Measurements from ENCODE around the gene MYL9. TPM values are rescaled to one million over a fixed set of nuclear protein-coding genes. Genes with fewer than 3 reads are reported as not detected.

MYL9 gene
- total and polyA plus RNA-seq, 10 of the 15 experiments (the other 5 are each of a cell fraction or from before 2014, with no cell fraction given) = 0.28 to 1.7 (median 0.63) TPM; not detected in 3

DNA sequence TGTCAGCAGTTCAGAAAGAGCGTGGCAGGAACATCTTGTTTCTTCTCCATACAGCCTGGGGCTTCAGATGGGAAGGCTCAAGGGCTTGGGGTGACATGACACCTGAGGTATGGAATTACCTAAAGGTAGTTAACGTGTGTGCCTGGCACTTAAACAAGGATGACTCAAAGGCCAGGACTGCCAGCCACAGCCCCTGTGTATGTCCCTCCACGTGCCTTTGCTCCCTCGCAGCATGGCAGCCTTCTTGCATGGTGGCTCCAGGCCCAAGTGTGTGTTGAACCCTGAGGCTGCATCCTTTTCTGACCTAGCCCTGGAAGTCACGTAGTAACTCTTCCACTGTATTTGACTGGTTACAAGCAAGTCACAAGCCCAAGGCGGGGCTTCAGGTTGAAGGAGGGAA is 33.6 kb upstream of the MYL9 start:
- no peak for FAIRE-seq
- TF ChIP-seq CREM (IDR thresholded peaks at IDR 0.05; ENCODE audit: low read depth) (no peak), RBBP5 (conservative IDR thresholded peaks at IDR 0.05) (no peak), SMC3 (IDR thresholded peaks at IDR 0.05; ENCODE audit: borderline replicate concordance, low read length) (no peak), EED (IDR thresholded peaks at IDR 0.05; ENCODE audit: low read depth) (no peak), EZH2 (IDR thresholded peaks at IDR 0.05; ENCODE audit: borderline replicate concordance, control insufficient read depth, low read depth, low read length) (no peak)
- intact Hi-C loops (cut with micrococcal nuclease; ENCODE audit: unreplicated experiment) = no loop called here

DNA sequence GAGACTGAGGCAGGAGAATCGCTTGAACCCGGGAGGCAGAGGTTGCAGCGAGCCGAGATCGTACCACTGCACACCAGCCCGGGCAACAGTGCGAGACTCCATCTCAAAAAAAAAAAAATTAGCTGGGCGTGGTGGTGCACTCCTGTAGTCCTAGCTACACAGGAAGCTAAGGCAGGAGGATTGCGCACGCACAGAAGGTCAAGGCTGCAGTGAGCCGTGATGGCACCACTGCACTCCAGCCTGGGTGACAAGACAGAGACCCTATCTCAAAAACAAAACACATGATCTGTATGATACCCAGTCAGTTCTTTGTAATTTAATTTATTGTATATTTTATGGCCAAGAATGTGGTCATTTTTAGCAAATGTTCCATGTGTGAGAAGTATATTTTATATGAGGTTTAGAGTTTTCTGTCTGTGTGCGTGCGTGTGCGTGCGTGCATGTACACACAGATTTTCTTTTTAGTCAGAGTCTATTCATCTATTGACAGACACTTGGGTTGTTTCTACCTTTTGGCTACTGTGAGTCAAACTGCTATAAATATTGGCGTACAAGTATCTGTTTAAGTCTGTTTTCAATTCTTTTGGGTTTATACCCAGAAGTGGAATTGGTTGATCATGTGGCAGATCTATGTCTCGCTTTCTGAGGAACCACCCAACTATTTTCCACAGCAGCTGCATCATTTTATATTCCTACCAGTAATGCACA is 22.2 kb upstream of the MYL9 start:
- POLR2A ChIA-PET = interaction anchor here (0.6 kb wide), 2 partner anchors 88 to 349 kb away, joined by 5 read pairs; no protein-coding TSS in a partner anchor
- H3K27ac ChIP-seq (ENCODE audit: control insufficient read depth, insufficient read depth) = peak overlapping the region; percentile 6; the same call in 1 of the 2 replicates
- DNase-seq (ENCODE audit: low read depth, low spot score) (no peak), FAIRE-seq (no peak), ATAC-seq (no peak)
- 40% methylated on average over 17 of the region's 17 CpGs for WGBS (ENCODE audit: insufficient coverage, insufficient replicate concordance, low lambda C conversion rate, missing lambda C conversion rate)
- SMC1A ChIA-PET (ENCODE audit: uncharacterized antibody, unreplicated experiment) = interaction anchor here (1.3 kb wide), 1 partner anchor 202 kb away, joined by 3 read pairs; no protein-coding TSS in a partner anchor
- H3K36me3 ChIP-seq (ENCODE audit: control insufficient read depth in 2 of 2, insufficient read depth in 2 of 2, low read length in 1 of 2) = peaks cover 0 to 9% of the 10 kb centered on the region in 2 experiments; a peak in 3 of 4 replicates
- no peak overlapping the region for H3K4me2 ChIP-seq (ENCODE audit: control insufficient read depth, insufficient read depth)
- H3K79me2 ChIP-seq (ENCODE audit: control insufficient read depth, insufficient read depth, low read length) = no peaks in the 10 kb centered on the region
- in situ Hi-C loops (cut with MboI) = no loop called here
- CTCF ChIA-PET = no interaction called here
- H2AFZ ChIP-seq (ENCODE audit: control insufficient read depth, low read depth, low read length) = no peak overlapping the region
- H4K20me1 ChIP-seq (ENCODE audit: control insufficient read depth, insufficient read depth) = no peaks in the 10 kb centered on the region
- no peaks in the 10 kb centered on the region for H3K27me3 ChIP-seq (replicated peaks in 1 of 2; ENCODE audit: control insufficient read depth in 2 of 2, insufficient read depth in 2 of 2, low read length in 1 of 2)
- H3K4me3 ChIP-seq = no peak overlapping the region
- H3K9ac ChIP-seq (ENCODE audit: control insufficient read depth, insufficient read depth, low read length) = no peak overlapping the region
- H3K4me1 ChIP-seq (ENCODE audit: control insufficient read depth, insufficient read depth, low read length) = 0 out of 2 replicates have a peak, but pooled peaks cover 3% of the 10 kb centered on the region
- intact Hi-C loops (cut with micrococcal nuclease; ENCODE audit: unreplicated experiment) = no loop called here
- no peaks in the 10 kb centered on the region for H3K9me3 ChIP-seq (replicated peaks; ENCODE audit: control insufficient read depth, insufficient read depth, low read length)
- RAD21 ChIA-PET (ENCODE audit: unreplicated experiment) = no interaction called here
- BruUV-seq (replicated peaks) = no TSS peak
- TF ChIP-seq GABPA (IDR thresholded peaks at IDR 0.05; ENCODE audit: low read depth) = 0 out of 2 replicates have a peak, but pooled peaks have one; percentile 10
- TF ChIP-seq RAD21 (IDR thresholded peaks at IDR 0.05; ENCODE audit: insufficient read depth, low read depth, low read length) = no peak
- TF ChIP-seq IRF4 (IDR thresholded peaks at IDR 0.05; ENCODE audit: low read depth, low read length) = no peak
- TF ChIP-seq FOXM1 (IDR thresholded peaks at IDR 0.05; ENCODE audit: low read depth, low read length) = peak; percentile 79
- TF ChIP-seq, protein P1, sequence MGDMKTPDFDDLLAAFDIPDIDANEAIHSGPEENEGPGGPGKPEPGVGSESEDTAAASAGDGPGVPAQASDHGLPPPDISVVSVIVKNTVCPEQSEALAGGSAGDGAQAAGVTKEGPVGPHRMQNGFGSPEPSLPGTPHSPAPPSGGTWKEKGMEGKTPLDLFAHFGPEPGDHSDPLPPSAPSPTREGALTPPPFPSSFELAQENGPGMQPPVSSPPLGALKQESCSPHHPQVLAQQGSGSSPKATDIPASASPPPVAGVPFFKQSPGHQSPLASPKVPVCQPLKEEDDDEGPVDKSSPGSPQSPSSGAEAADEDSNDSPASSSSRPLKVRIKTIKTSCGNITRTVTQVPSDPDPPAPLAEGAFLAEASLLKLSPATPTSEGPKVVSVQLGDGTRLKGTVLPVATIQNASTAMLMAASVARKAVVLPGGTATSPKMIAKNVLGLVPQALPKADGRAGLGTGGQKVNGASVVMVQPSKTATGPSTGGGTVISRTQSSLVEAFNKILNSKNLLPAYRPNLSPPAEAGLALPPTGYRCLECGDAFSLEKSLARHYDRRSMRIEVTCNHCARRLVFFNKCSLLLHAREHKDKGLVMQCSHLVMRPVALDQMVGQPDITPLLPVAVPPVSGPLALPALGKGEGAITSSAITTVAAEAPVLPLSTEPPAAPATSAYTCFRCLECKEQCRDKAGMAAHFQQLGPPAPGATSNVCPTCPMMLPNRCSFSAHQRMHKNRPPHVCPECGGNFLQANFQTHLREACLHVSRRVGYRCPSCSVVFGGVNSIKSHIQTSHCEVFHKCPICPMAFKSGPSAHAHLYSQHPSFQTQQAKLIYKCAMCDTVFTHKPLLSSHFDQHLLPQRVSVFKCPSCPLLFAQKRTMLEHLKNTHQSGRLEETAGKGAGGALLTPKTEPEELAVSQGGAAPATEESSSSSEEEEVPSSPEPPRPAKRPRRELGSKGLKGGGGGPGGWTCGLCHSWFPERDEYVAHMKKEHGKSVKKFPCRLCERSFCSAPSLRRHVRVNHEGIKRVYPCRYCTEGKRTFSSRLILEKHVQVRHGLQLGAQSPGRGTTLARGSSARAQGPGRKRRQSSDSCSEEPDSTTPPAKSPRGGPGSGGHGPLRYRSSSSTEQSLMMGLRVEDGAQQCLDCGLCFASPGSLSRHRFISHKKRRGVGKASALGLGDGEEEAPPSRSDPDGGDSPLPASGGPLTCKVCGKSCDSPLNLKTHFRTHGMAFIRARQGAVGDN (IDR thresholded peaks at IDR 0.05) = no peak
- TF ChIP-seq, protein P2, sequence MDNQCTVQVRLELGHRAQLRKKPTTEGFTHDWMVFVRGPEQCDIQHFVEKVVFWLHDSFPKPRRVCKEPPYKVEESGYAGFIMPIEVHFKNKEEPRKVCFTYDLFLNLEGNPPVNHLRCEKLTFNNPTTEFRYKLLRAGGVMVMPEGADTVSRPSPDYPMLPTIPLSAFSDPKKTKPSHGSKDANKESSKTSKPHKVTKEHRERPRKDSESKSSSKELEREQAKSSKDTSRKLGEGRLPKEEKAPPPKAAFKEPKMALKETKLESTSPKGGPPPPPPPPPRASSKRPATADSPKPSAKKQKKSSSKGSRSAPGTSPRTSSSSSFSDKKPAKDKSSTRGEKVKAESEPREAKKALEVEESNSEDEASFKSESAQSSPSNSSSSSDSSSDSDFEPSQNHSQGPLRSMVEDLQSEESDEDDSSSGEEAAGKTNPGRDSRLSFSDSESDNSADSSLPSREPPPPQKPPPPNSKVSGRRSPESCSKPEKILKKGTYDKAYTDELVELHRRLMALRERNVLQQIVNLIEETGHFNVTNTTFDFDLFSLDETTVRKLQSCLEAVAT (IDR thresholded peaks at IDR 0.05) = no peak
- no peak for TF ChIP-seq ASH2L (IDR thresholded peaks at IDR 0.05; ENCODE audit: borderline replicate concordance, low read depth)

More for the DNA sequence above, 33.6 kb upstream of the MYL9 start:
- H3K27ac ChIP-seq (ENCODE audit: control insufficient read depth, insufficient read depth) = no peak overlapping the region
- no peaks in the 10 kb centered on the region for H4K20me1 ChIP-seq (ENCODE audit: control insufficient read depth, insufficient read depth)
- H2AFZ ChIP-seq (ENCODE audit: control insufficient read depth, low read depth, low read length) = no peak overlapping the region
- ChIA-PET POLR2A (no interaction called here), RAD21 (ENCODE audit: unreplicated experiment) (no interaction called here), CTCF (no interaction called here), SMC1A (ENCODE audit: uncharacterized antibody, unreplicated experiment) (no interaction called here)
- DNase-seq (ENCODE audit: low read depth, low spot score) (no peak), ATAC-seq (no peak)
- H3K9ac ChIP-seq (ENCODE audit: control insufficient read depth, insufficient read depth, low read length) = no peak overlapping the region
- WGBS (ENCODE audit: insufficient coverage, insufficient replicate concordance, low lambda C conversion rate, missing lambda C conversion rate) = 95% methylated on average over 6 of the region's 6 CpGs
- no TSS peak for BruUV-seq (replicated peaks)
- peaks cover 0 to 5% of the 10 kb centered on the region in 2 experiments; a peak in 2 of 4 replicates for H3K36me3 ChIP-seq (ENCODE audit: control insufficient read depth in 2 of 2, insufficient read depth in 2 of 2, low read length in 1 of 2)
- H3K79me2 ChIP-seq (ENCODE audit: control insufficient read depth, insufficient read depth, low read length) = no peaks in the 10 kb centered on the region
- H3K4me1 ChIP-seq (ENCODE audit: control insufficient read depth, insufficient read depth, low read length) = no peaks in the 10 kb centered on the region
- H3K4me2 ChIP-seq (ENCODE audit: control insufficient read depth, insufficient read depth) = no peak overlapping the region
- no peak overlapping the region for H3K4me3 ChIP-seq
- in situ Hi-C loops (cut with MboI) = no loop called here
- no peaks in the 10 kb centered on the region for H3K27me3 ChIP-seq (replicated peaks in 1 of 2; ENCODE audit: control insufficient read depth in 2 of 2, insufficient read depth in 2 of 2, low read length in 1 of 2)
- H3K9me3 ChIP-seq (replicated peaks; ENCODE audit: control insufficient read depth, insufficient read depth, low read length) = no peaks in the 10 kb centered on the region

Measured in GM12878 (cell line).